OCI-LY1 (cell line): ENCODE data around the gene ZNF776.
"Not testable (repeated sequence)": the region's sequence is repeated elsewhere in the genome, so short reads cannot be mapped to it uniquely, and the experiment has no call there.

ENCODE experiments used
- CTCF ChIP-seq: fragments of 200-600 bp; sonication (generic), shearing (Covaris generic); IDR thresholded peaks from 2 replicates; pipeline ENCODE4 v1.5.1; 2017; ENCODE audit warnings: mild to moderate bottlenecking, antibody characterized with exemption, low read length, moderate library complexity, mixed read lengths
- EZH2 ChIP-seq: fragments of 200-600 bp; sonication (generic), shearing (Covaris generic); IDR thresholded peaks from 2 replicates; pipeline ENCODE4 v1.8.0; 2017; ENCODE audit warnings: borderline replicate concordance, mixed run types, mild to moderate bottlenecking, antibody characterized with exemption, low read length, moderate library complexity, mixed read lengths

- TF ChIP-seq CTCF, EZH2: not testable (repeated sequence)
Measured at GRCh38 chr19:57796580-57796979, 50.0 kb downstream of the ZNF776 start.
